HFFc6 (cell line): Measurements from ENCODE around the gene CNGB1. TPM values are rescaled to one million over a fixed set of nuclear protein-coding genes. Genes with fewer than 3 reads are reported as not detected.

Experiments
- DNase-seq: peaks from one replicate; pipeline ENCODE4 v3.0.0-alpha.2; 2018
- H3K27ac Mint-ChIP-seq: 2 replicates; pipeline ENCODE4 v1.8.0; 2020; ENCODE audit warnings: mild to moderate bottlenecking, mixed read lengths
- H3K27me3 Mint-ChIP-seq: 2 replicates; pipeline ENCODE4 v1.8.0; 2021; ENCODE audit warnings: mild to moderate bottlenecking, moderate library complexity, mixed read lengths; ENCODE audit not compliant: insufficient read depth
- H3K36me3 Mint-ChIP-seq: 2 replicates; pipeline ENCODE4 v1.8.0; 2021; ENCODE audit warnings: low read depth, mixed read lengths
- H3K4me1 Mint-ChIP-seq: 2 replicates; pipeline ENCODE4 v1.8.0; 2020; ENCODE audit warnings: low read depth, mixed read lengths
- H3K4me3 Mint-ChIP-seq: 2 replicates; pipeline ENCODE4 v1.8.0; 2020; ENCODE audit warnings: mild to moderate bottlenecking, moderate library complexity, mixed read lengths
- H3K9me3 Mint-ChIP-seq: 2 replicates; pipeline ENCODE4 v1.8.0; 2020; ENCODE audit warnings: mild to moderate bottlenecking, mixed read lengths
- total RNA-seq, 6 experiments: library from RNA; stranded (reverse); fragmentation: NEBNext Ultra II Directional; extraction: Animal tissue kit (Norgen Biotek cat#: 25700); gene quantifications; 2 replicates in 1 of 6; 3 replicates in 5 of 6; pipeline ENCODE4 v1.2.3, GENCODE V29; 2021
- TF ChIP-seq, protein P1 (sequence below): fragments of 200-600 bp; sonication (generic); IDR thresholded peaks from 2 replicates; pipeline ENCODE4 v1.5.0; 2021; ENCODE audit warnings: antibody characterized with exemption, mild to moderate bottlenecking

The CNGB1 gene
- total RNA-seq, 6 experiments from 2014 or later: 0.02 TPM; not detected in 5

DNA sequence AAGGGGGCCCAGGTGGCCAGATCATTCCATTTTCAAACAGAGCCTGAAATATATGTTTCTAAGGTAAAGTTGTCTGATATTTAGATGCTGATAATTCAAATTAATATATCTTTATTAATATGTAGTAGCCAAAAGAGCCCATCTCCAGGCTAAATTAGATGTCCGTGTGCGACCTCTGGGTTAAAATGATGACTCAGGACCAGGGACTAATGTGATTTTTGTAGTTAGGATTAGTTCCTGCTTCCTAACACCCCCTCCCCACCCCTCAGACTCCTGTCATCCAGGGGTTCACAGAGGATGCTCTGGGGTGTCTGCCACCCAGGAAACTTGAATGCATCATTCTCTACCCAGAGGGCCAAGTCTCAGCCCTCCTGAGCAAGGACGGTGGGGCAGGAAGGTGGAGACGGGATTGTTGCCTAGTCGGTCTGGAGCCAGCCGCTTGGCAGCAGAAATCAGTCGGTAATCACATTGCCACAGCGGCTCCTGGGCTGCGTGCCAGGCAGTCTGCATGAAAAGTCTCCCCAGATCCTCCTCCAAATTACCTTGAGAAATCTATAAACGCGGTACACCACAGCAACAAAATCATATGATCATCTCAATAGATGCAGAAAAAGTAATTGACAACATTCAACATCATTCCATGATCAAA, 29.8 kb downstream of the CNGB1 start:
- Mint-ChIP-seq H3K27me3 (peaks cover 28% of the 10 kb centered on the region), H3K9me3 (no peaks in the 10 kb centered on the region), H3K36me3 (no peaks in the 10 kb centered on the region), H3K4me1 (peaks cover 20% of the 10 kb centered on the region), H3K4me3 (no peak overlapping the region), H3K27ac (no peak overlapping the region)
- TF ChIP-seq, protein P1, sequence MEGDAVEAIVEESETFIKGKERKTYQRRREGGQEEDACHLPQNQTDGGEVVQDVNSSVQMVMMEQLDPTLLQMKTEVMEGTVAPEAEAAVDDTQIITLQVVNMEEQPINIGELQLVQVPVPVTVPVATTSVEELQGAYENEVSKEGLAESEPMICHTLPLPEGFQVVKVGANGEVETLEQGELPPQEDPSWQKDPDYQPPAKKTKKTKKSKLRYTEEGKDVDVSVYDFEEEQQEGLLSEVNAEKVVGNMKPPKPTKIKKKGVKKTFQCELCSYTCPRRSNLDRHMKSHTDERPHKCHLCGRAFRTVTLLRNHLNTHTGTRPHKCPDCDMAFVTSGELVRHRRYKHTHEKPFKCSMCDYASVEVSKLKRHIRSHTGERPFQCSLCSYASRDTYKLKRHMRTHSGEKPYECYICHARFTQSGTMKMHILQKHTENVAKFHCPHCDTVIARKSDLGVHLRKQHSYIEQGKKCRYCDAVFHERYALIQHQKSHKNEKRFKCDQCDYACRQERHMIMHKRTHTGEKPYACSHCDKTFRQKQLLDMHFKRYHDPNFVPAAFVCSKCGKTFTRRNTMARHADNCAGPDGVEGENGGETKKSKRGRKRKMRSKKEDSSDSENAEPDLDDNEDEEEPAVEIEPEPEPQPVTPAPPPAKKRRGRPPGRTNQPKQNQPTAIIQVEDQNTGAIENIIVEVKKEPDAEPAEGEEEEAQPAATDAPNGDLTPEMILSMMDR: no peak
- no peak for DNase-seq

DNA sequence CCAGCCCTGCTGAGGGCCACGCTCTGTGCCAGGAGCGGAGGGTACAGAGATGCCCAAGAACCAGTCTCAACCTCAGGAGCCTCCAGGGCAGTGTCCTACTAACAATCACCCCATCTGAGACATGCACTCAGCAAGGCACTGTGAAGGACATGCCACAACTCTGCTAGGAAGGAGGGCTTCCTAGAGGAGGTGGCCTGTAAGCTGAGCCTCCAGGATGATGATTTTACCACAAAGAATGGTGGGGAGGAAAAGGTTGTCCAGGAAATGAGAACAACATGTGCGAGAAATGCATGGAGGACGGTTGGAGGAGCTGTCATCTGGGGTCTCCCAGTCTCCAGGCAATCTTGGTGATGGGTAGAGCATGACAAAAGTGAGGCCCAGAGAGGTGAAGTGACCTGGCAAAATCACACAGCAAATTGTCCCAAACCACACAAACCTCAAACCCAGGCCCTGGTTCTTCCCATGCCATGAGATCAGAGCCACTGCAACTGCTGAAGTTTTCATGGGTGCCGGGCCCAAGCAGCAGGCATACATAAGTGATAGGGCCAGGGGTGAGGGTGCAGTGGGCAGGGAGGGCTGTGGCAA, 30.5 kb downstream of the CNGB1 start:
- DNase-seq: no peak
- H3K27ac Mint-ChIP-seq: no peak overlapping the region
- H3K9me3 Mint-ChIP-seq: no peaks in the 10 kb centered on the region
- H3K27me3 Mint-ChIP-seq: peaks cover 31% of the 10 kb centered on the region
- H3K4me3 Mint-ChIP-seq: no peak overlapping the region
- TF ChIP-seq, protein P1: no peak
- H3K4me1 Mint-ChIP-seq: peaks cover 20% of the 10 kb centered on the region
- no peaks in the 10 kb centered on the region for H3K36me3 Mint-ChIP-seq

DNA sequence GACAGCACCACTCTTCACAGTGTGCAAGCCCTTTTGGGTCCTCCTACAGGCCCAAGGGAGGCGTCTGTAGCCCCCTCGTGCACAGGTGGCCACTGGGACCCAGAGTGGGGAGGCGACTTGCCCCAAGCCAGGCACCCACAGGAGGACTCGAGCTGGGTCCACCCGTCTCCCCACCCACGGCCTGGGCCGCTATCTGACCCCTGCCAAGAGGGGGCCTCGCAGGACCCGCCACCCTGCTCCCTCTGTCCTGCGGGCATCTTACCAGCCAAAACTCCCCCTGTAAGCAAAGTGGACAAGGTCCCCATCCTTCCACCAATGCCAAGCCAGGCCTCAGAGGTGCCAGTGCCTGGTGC, 31.1 kb downstream of the CNGB1 start:
- Mint-ChIP-seq H3K27me3 (peaks cover 27% of the 10 kb centered on the region), H3K4me3 (no peak overlapping the region), H3K27ac (no peak overlapping the region), H3K4me1 (peaks cover 20% of the 10 kb centered on the region), H3K36me3 (no peaks in the 10 kb centered on the region), H3K9me3 (no peaks in the 10 kb centered on the region)
- TF ChIP-seq, protein P1: peak; percentile 38
- DNase-seq: no peak

DNA sequence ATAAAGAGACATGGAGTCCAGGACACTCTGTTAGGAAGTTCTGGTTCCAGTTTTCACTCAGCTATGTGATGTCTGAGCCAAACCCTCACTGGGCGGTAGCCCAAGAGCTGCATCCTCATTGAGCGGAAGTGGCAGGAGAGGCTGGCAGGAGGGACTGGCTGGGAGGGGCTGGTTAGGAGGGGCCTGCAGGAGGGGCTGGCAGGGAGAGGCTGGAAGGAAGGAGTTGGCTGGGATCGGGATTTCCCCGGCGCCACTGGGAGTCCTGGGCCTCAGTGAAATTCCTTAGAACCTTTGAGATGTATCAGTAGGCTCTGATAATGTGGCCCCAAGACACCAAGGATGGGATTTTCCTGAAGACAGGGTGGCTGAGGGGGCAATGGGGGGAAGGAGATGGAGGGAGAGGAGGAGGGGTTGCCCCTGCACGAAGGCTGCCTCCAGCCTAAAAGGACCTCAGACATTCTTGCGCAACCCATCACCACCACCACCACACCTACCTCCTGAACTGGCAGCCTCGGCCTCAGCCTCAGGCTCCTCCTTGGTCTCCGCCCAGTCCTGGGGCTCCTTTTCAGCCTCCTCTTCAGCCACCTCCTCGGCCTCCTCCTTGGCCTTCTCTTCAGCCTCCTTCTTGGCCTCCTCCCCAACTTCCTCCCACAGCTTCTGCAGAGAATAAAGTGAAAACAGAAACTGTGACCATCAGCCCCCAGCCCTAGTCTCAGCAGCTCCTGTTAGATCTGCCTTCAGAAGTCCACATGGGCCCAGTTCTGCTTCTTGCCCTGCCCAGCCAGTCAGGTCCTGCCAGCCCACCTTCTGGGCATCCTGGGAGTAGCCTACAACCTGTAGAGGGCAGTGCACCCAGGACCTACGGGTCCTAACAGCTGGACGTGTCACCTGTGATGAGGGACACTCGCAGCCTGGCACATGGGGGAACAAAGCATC, 31.7 kb downstream of the CNGB1 start:
- Mint-ChIP-seq H3K27me3 (peaks cover 27% of the 10 kb centered on the region), H3K4me1 (peaks cover 20% of the 10 kb centered on the region), H3K36me3 (no peaks in the 10 kb centered on the region), H3K4me3 (no peak overlapping the region), H3K9me3 (no peaks in the 10 kb centered on the region), H3K27ac (peak overlapping the region; percentile 8; the same call in 1 of the 2 replicates)
- DNase-seq: peak; percentile 38
- TF ChIP-seq, protein P1: peak; percentile 57; the same call in 1 of the 2 replicates

DNA sequence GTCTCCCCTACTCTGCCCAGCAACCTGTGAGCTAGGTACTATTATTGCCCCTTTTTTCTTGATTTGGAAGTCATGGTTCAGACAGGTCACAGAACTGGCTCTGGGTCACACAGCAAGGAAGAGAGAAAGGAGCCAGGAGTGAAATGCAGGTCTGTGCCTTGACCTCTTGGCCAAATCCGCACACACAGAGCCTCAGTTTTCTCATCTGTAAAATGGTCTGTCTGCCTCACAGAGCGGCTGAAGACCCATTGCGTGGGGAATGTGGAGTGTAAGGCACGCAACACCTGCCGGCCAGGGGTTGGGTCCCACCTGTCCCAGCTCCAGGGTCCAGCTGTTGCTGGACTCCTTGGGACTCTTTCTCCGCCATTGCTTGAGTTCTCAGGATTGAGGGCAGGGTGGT, 32.4 kb downstream of the CNGB1 start:
- TF ChIP-seq, protein P1: no peak
- Mint-ChIP-seq H3K27me3 (peaks cover 27% of the 10 kb centered on the region), H3K9me3 (no peaks in the 10 kb centered on the region), H3K4me3 (no peak overlapping the region), H3K4me1 (peaks cover 20% of the 10 kb centered on the region), H3K27ac (peak overlapping the region; percentile 8; the same call in 1 of the 2 replicates), H3K36me3 (no peaks in the 10 kb centered on the region)
- DNase-seq: no peak
